ENCODE results near the gene MPZL2.

DNA sequence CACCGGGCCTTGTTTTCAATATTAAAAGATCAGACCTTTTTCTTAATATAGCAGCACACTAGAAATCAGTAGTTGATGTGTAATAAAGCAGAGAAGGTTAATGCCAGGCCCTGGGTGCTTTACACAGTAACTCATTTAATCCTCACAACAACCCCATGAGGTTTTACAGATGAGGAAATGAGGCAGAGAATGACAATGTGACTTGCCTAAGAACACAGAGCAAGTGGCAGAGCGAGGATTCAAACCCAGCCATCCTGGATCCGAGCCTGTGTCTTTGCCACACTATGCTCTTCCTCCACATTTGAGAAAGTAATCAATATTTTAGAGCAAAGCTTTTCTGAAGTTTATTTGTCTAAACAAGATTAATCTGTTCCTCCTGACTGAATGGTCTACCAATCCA is 46.5 kb downstream of the MPZL2 start:
- TF ChIP-seq ZNF720 (CRISPR knock-in tag; IDR thresholded peaks at IDR 0.05) (no peak), RBAK (CRISPR knock-in tag; IDR thresholded peaks at IDR 0.05) (no peak), SOX6 (IDR thresholded peaks at IDR 0.05) (no peak), SOX6 (CRISPR knock-in tag; IDR thresholded peaks at IDR 0.05) (no peak), RCOR2 (CRISPR knock-in tag; IDR thresholded peaks at IDR 0.05) (no peak), ZFP1 (CRISPR knock-in tag; IDR thresholded peaks at IDR 0.05) (no peak), BCL6 (CRISPR knock-in tag; IDR thresholded peaks at IDR 0.05) (no peak)
- TF ChIP-seq, protein P1, sequence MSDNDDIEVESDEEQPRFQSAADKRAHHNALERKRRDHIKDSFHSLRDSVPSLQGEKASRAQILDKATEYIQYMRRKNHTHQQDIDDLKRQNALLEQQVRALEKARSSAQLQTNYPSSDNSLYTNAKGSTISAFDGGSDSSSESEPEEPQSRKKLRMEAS (IDR thresholded peaks at IDR 0.05): no peak
- TF ChIP-seq, protein P2, sequence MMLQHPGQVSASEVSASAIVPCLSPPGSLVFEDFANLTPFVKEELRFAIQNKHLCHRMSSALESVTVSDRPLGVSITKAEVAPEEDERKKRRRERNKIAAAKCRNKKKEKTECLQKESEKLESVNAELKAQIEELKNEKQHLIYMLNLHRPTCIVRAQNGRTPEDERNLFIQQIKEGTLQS (CRISPR knock-in tag; IDR thresholded peaks at IDR 0.05): no peak
- TF ChIP-seq, protein P3, sequence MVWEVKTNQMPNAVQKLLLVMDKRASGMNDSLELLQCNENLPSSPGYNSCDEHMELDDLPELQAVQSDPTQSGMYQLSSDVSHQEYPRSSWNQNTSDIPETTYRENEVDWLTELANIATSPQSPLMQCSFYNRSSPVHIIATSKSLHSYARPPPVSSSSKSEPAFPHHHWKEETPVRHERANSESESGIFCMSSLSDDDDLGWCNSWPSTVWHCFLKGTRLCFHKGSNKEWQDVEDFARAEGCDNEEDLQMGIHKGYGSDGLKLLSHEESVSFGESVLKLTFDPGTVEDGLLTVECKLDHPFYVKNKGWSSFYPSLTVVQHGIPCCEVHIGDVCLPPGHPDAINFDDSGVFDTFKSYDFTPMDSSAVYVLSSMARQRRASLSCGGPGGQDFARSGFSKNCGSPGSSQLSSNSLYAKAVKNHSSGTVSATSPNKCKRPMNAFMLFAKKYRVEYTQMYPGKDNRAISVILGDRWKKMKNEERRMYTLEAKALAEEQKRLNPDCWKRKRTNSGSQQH (CRISPR knock-in tag; IDR thresholded peaks at IDR 0.05; ENCODE audit: low read depth): no peak
- TF ChIP-seq, protein P4, sequence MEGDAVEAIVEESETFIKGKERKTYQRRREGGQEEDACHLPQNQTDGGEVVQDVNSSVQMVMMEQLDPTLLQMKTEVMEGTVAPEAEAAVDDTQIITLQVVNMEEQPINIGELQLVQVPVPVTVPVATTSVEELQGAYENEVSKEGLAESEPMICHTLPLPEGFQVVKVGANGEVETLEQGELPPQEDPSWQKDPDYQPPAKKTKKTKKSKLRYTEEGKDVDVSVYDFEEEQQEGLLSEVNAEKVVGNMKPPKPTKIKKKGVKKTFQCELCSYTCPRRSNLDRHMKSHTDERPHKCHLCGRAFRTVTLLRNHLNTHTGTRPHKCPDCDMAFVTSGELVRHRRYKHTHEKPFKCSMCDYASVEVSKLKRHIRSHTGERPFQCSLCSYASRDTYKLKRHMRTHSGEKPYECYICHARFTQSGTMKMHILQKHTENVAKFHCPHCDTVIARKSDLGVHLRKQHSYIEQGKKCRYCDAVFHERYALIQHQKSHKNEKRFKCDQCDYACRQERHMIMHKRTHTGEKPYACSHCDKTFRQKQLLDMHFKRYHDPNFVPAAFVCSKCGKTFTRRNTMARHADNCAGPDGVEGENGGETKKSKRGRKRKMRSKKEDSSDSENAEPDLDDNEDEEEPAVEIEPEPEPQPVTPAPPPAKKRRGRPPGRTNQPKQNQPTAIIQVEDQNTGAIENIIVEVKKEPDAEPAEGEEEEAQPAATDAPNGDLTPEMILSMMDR (CRISPR knock-in tag; IDR thresholded peaks at IDR 0.05): no peak
